ENCODE data around the gene BTNL2. TPM values are rescaled to one million over a fixed set of nuclear protein-coding genes. Genes with fewer than 3 reads are reported as not detected.

Gene BTNL2
- total RNA-seq, 1 donor from 2014 or later = not detected

- no peak overlapping the region for H3K27ac Mint-ChIP-seq
- peaks cover 12% of the 10 kb centered on the region for H3K27me3 Mint-ChIP-seq
- DNase-seq (ENCODE audit: extremely low spot score, unreplicated experiment) = no peak
- H3K36me3 Mint-ChIP-seq = no peaks in the 10 kb centered on the region
- H3K4me3 Mint-ChIP-seq = no peak overlapping the region
- H3K4me1 Mint-ChIP-seq (ENCODE audit: unreplicated experiment) = peaks cover 9% of the 10 kb centered on the region
- TF ChIP-seq, protein P1, sequence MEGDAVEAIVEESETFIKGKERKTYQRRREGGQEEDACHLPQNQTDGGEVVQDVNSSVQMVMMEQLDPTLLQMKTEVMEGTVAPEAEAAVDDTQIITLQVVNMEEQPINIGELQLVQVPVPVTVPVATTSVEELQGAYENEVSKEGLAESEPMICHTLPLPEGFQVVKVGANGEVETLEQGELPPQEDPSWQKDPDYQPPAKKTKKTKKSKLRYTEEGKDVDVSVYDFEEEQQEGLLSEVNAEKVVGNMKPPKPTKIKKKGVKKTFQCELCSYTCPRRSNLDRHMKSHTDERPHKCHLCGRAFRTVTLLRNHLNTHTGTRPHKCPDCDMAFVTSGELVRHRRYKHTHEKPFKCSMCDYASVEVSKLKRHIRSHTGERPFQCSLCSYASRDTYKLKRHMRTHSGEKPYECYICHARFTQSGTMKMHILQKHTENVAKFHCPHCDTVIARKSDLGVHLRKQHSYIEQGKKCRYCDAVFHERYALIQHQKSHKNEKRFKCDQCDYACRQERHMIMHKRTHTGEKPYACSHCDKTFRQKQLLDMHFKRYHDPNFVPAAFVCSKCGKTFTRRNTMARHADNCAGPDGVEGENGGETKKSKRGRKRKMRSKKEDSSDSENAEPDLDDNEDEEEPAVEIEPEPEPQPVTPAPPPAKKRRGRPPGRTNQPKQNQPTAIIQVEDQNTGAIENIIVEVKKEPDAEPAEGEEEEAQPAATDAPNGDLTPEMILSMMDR (conservative IDR thresholded peaks at IDR 0.05) = no peak
- H3K9me3 Mint-ChIP-seq = no peaks in the 10 kb centered on the region
These were observed 15.5 kb downstream of the BTNL2 start for GRCh38 chr6:32391505-32391904.

DNA sequence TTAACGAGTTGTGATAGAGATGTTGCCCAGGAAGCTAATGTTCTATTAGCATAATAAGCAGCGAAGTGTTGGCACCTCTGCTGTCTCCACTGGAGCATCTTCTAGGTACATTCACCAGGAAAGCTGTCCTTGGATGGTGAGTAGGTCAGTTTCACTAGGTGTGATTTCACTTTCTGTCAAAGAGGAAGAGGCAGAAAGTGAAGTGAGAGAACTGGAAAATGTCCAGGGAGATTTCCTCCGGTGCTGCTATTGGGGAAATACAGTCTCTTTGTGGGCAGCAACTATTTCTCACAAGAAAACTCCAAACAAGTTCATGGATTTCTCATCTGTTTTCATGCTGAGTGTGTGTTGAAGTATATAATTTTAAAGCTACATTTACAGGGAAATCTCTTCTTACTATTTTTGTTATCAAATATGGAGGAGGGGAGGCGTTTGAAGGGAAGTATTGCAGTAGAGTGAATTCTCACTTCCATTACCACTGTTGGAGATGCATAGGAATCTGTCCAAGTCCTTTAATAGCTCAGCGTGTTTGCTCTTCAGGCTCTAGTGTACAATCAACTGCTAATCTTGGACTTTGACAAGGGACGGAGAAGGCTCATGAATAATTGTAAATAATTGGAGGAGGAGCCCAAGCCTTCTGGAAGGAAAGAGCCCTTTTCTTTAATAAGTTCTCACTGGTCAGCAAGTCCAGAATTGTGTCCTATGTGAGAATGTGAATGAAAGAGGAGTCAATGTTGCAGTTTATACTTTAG is 19.2 kb downstream of the BTNL2 start:
- H3K27ac Mint-ChIP-seq = no peak overlapping the region
- H3K27me3 Mint-ChIP-seq = peaks cover 14% of the 10 kb centered on the region
- H3K36me3 Mint-ChIP-seq = no peaks in the 10 kb centered on the region
- TF ChIP-seq, protein P1 (conservative IDR thresholded peaks at IDR 0.05) = no peak
- H3K4me3 Mint-ChIP-seq = no peak overlapping the region
- H3K4me1 Mint-ChIP-seq (ENCODE audit: unreplicated experiment) = no peaks in the 10 kb centered on the region
- H3K9me3 Mint-ChIP-seq = no peaks in the 10 kb centered on the region
- no peak for DNase-seq (ENCODE audit: extremely low spot score, unreplicated experiment)

DNA sequence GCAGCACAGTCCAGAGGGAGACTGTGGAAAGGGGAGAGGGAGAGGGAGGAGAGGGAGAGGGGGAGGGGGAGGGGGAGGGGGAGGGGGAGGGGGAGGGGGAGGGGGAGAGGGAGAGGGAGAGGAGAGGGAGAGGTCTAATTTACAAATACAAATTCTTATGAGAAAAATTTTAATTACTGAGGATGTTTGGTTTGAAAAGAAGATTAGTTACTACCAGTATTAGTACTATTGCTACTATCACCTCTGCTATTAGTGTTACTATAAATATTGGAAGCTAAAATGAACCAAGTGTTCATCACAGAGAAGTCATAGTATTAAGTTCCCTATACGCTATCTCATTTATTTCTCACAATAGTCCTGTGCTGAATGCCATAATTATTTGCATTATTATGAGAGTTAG is 20.9 kb downstream of the BTNL2 start:
- Mint-ChIP-seq H3K4me1 (ENCODE audit: unreplicated experiment) (no peaks in the 10 kb centered on the region), H3K36me3 (no peaks in the 10 kb centered on the region), H3K4me3 (no peak overlapping the region), H3K27me3 (peaks cover 14% of the 10 kb centered on the region), H3K27ac (no peak overlapping the region), H3K9me3 (no peaks in the 10 kb centered on the region)
- TF ChIP-seq, protein P1 (conservative IDR thresholded peaks at IDR 0.05) = no peak
- DNase-seq (ENCODE audit: extremely low spot score, unreplicated experiment) = no peak

- DNase-seq (ENCODE audit: extremely low spot score, unreplicated experiment) = no peak
- H3K27ac Mint-ChIP-seq = no peak overlapping the region
- no peaks in the 10 kb centered on the region for H3K9me3 Mint-ChIP-seq
- peaks cover 8% of the 10 kb centered on the region for H3K27me3 Mint-ChIP-seq
- H3K4me3 Mint-ChIP-seq = no peak overlapping the region
- no peaks in the 10 kb centered on the region for H3K36me3 Mint-ChIP-seq
- no peaks in the 10 kb centered on the region for H3K4me1 Mint-ChIP-seq (ENCODE audit: unreplicated experiment)
- TF ChIP-seq, protein P1 (conservative IDR thresholded peaks at IDR 0.05) = no peak
These were observed 24.1 kb downstream of the BTNL2 start for GRCh38 chr6:32382757-32383420.

- DNase-seq (ENCODE audit: extremely low spot score, unreplicated experiment) = no peak
- Mint-ChIP-seq H3K27me3 (no peaks in the 10 kb centered on the region), H3K36me3 (no peaks in the 10 kb centered on the region), H3K9me3 (no peaks in the 10 kb centered on the region), H3K4me3 (no peak overlapping the region), H3K27ac (no peak overlapping the region), H3K4me1 (ENCODE audit: unreplicated experiment) (peaks cover 4% of the 10 kb centered on the region)
- TF ChIP-seq, protein P1 (conservative IDR thresholded peaks at IDR 0.05) = no peak
These were observed 27.4 kb downstream of the BTNL2 start for GRCh38 chr6:32379545-32379944.
